ENCODE results near the gene NCAM1.
"Not testable (repeated sequence)": the region's sequence is repeated elsewhere in the genome, so short reads cannot be mapped to it uniquely, and the experiment has no call there.

Gene NCAM1

DNA sequence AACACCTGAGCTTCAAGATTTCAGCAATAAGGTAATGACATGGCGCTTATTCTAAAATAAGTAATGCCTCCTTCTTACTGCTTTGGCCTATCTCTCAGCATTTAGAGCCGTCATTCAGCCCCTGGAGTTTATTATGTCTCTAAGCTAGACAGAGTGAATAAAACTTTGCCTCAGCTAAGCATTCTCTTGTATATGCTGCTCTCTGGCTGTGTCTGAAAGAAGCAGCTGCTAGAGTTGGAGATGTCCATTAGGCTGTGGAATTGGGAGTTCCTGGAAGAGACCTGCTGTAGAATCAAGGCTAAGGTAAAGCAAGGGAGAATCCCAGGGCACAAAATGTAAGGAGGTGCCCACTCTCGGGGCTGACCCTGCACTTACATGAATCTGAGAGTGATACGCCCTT lies 317.7 kb downstream of the NCAM1 start:
- no peak for DNase-seq (ENCODE audit: low spot score)

DNA sequence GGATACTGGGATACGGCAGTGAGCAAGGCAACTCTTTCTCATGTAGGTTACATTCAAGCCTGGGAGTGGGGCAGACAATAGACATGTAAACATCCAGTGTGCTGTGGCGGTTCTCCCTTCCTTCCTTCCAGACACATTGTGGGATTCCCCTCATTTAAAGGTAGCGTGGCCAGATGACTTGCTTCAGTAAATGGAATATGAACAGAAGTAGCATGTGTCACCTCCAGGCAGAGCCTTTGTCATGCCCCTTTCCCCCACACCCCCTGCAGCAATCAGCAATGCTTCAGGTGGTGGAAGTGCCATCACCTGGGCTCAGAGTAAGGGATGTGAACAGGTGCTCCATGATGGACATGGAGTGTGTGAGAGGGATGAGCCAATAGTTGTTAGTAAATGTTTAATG lies 318.4 kb downstream of the NCAM1 start:
- DNase-seq (ENCODE audit: low spot score), result no peak

DNA sequence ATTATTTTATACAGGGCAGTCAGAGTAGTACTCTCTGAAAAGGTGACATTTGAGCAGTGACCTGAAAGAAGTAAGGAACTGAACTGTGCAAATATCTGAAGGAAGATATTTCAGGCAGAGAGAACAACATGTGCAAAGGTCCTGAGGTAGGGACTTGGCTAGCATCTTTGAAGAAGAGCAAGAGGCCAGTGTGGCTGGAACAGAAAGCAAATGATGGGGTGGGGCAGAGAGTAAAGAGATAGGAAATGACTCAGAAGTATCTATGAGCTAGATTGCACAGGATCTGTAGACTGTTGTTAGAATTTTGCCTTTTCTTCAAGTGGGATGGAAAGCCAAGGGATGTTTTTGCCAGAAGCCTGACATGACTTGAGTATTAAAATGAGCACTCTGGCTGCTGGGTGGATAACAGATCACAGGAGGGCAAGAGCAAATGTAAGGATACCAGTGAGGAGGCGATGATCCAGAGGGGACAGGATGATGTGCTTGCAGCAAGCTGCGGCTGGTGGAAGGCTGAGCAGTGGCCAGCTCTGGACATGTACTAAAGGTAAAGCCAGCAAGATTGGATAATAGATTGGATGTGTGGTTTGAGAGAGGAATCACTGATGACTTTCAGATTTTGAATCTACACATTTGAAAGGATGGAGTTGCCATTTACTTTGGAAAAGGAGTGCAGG lies 320.0 kb downstream of the NCAM1 start:
- no peak for DNase-seq (ENCODE audit: low spot score)

DNA sequence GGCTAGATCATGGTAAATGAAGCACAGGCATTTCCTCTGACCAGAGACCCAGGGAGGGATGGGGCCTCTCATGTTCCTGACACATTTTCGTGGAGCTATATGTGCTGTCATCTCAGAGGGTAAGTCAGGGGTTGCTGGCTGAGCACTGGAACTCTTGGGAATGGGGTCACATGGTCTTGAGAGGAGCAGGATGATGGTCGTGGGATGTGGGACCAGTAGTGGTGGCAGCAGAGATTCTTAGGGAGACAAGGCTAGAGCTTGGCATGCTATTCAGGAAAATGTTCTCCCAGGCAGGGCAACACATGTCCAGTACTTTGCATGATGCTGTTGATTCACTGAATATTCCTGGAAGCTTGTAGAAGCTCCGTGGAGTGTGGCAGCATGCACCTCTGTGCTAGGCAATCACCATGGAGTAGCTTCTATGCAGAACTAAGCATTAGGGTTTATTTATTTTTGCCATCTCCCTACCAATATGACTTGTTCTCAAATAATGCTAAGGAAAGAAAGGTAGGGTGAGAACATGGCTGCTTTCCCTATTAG lies 321.7 kb downstream of the NCAM1 start:
- no peak for DNase-seq (ENCODE audit: low spot score)

DNA sequence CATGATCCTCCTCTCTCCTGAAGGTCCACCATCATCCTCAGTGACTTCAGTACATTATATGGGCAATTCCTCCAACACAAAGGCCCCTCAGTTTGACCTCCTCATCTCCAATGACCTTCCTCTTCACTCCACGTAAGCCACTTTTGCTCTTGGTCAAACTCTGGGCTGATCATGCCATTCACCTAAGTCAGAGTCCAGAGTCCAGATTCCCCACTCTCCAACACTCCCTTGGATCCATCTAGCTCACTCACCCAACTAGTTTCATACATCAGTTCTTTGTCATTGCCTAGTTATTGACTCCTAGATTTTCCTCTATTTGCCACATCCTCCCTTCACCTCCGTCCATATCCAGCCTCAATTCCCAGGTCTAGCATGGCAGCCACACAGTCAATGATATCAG lies 322.7 kb downstream of the NCAM1 start:
- DNase-seq (ENCODE audit: low spot score), result no peak

DNA sequence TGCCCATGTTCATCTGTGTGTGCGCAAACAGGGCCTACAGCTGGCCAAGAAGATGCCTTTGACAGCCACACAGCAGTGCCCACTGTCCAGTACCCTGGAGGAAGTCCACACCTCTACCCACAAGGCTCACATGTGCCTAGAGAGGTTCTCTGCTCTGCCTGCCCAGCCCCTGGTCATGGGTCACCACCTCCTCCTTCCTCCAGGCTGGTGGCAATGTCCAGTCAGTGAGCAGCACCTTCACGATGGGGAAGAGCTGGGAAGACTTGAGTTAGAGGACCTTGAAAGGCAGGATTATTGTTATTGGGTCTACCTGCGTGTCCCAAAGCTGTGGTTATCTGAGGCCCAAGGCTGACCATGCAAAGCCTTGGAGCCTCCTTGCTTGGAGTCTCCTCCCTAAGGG lies 324.8 kb downstream of the NCAM1 start:
- no peak for DNase-seq (ENCODE audit: low spot score)

DNA sequence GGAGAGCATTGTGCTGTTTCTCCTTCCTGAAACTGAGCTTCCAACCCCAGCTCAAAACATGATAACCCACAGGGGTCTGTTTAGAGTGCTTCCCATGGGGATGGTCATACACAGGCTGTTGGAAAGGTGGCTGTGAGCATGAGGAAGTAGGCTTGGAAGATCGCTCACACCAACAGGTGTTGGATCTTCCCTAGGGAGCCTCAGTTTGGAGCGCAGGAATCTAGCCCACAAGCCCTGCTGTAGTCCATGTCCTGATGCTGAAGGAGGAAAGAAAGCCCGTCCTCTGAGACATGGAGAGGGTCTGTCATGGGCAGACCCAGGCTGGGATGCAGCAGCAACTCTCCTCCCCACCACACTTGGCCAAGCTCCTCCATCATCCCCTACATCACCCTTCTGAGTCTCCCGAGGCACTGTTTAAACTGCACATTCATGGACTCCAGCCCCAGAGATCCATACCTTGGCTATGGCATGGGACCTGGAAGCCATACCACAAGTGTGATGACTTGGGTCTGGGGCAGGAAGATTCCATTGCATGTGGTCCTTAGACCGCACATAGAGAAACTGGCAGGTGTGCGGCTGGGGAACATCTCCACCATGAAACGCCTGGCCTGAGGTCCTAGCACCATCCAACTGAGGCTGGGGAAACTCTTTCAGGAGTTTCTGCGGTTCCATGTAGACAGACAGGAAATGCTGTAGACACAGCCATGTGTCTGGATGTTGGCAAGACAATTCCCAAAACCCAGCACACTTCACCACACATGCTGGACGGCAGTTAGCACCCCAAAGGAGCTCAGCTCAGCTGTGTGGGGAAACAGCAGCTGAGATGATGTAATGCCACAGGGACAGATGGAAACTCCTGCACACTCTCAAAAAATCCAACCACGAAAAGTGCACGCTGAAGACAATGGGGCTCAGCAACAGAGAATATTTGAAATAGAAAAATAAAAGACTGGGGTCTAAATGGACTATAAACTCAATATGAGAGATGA lies 325.6 kb downstream of the NCAM1 start:
- DNase-seq (ENCODE audit: low spot score), result no peak

DNA sequence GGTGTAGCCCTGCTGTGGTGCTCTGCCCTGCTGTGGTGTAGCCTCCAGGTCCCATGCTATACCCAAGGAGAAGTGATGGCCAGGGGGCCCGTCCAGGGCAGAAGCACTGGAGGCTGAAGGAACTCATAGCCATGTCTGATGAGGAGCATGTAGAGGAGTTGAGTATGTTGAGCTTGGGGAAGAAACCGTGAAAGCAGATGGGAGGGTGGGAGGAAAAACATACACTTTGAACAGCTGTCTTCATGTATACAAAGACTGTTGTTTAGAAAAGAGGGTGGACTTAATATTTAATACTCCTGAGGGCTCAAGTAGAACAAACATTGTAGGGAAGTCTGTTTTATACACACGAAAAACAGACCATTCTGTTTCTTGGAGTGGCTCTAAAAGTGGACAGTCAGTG lies 326.6 kb downstream of the NCAM1 start:
- DNase-seq (ENCODE audit: low spot score), result no peak

DNA sequence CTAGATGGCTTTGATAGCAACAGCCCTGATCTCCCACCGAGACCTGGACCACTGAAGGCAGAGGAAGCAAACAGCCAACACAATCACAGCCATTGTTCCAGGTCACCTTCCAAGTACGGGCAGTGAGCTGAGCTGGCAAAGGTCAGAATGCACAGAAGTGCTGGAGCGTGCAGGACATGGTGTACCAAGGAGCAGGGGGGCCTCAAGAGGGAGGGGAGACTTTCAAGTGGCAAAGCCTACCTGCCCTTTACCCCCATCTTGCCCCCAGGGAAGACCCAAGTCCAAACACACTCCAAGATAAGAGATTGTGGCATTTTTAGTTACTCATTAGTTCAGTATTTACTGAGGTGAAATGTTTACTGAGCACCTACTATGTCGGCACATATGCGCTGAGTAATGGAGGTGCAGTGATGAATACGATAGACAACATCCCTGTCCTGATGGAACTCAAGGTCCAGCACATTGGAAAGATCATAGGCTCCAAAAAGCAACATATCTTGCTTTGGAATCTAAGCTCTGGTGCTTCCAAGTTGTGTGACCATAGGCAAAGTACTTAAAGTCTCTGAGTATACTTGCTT lies 327.2 kb downstream of the NCAM1 start:
- DNase-seq (ENCODE audit: low spot score), result no peak

DNA sequence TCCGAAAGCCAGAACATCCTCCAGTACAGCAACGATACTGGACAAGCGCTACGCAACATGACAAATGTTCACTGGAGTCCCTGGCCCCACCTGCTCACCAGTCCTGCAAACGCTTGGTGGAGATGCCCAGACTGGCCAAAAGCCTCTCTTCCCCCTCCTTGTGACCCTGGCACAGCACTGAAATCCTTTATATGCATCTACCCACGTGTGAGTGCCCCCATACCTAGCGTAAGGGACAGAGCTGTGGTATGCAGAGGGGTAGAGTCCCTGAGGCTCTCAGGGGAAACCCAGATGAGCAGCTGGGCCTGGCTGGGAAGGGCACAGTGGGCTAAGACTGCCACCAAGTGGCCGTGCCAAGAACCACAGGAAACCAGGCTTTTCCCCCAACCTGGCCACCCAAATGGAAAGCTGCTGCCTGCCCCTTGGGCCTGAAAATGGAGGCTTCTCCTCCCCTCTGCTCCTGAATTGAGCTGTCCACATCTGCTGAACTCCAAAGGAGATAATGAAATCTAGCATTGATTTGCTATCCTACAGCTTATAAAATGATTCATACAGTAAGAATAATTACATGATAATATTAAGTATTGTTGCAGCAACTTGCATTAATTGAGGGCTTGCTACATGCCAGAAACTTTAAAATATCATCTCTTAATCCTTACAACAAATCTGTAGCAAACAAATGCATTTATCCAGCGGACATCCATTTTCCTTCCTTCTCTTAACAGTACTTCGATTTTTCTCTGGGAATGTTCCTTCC lies 328.4 kb downstream of the NCAM1 start:
- peak; percentile 82 for DNase-seq (ENCODE audit: low spot score)

DNA sequence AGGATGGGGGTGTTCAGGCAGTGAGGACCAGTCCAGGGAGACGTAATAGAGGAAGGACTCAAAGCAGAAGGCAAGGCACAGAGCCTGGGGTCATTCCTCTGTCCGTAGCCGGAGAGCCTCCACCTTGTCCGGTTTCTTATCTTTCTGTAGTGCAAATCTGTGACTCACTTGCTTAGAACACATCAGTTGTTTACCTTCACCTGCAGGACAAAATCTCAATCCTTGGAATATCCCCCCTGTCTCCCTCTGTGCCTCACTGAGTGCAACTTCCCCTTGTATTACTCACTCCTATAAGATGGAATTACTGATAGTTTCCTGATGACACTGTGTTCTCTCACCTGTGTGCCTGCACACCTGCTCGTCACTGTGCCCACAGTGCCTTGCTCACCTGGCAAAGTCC lies 332.7 kb downstream of the NCAM1 start:
- DNase-seq (ENCODE audit: low spot score), result no peak

DNA sequence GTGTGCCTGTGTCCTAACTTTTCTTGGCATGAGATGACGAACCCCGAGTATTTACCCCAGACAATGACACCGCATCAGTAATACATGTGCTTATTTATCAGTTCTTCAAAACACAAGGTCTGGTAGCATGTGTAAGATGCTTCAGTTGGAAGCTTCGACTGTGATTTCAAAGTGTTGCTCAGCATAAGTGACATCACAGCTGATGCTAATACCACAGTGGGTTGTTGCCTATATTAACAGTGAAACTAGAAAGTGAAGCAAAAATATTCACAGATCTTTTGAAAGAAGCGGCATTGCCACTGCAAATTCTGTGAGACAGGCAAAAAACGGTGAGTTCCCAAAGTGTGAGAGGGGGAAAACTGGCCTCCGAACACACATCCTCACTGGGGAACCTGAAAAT lies 334.8 kb downstream of the NCAM1 start:
- no peak for DNase-seq (ENCODE audit: low spot score)

DNA sequence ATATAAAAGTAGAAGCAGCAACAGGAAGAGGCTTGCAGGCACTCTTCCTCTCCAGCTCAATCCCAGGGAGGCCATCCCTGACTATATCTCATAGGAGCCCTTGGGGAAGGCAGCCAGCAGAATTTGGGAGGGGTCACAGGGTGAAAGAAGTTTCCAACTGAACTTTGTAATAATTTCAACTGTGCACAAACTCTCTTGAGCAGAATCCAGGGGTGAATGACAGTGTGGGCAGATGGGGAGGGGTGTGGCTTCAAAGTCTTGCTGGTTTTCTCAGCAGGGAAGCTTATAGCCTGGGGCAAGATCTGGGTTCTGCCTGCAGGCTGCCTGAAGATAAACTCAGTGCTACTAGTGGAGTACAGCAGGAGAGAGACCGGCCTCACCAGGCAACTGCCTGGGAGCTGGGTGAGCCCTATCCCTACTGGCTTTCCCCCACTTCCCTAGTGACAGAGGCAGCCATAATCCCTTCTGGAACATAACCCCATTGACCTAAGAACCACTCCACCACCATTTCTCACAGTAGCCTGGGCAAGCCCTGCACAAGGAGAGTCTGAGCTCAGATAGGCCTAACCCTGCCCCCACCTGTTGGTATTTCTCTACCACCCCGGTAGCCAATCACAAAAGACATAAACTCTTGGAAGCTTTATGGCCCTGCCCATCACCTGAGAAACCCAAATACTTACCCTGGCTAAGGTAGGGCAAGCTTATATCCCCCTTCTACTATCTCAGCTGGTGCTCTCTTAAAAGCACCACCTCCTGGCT lies 335.4 kb downstream of the NCAM1 start:
- DNase-seq (ENCODE audit: low spot score), result no peak

DNA sequence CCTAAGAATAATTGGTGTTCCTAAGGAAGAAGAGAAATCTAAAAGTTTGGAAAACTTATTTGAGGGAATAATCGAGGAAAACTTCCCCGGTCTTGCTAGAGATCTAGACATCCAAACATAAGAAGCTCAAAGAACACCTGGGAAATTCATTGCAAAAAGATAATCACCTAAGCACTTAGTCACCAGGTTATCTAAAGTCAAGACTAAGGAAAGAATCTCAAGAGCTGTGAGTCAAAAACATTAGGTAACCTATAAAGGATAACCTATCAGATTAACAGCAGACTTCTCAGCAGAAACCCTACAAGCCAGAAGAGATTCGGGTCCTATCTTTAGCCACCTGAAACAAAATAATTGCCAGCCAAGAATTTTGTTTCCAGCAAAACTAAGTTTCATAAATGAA lies 337.3 kb downstream of the NCAM1 start:
- not testable (repeated sequence) for DNase-seq (ENCODE audit: low spot score)

DNA sequence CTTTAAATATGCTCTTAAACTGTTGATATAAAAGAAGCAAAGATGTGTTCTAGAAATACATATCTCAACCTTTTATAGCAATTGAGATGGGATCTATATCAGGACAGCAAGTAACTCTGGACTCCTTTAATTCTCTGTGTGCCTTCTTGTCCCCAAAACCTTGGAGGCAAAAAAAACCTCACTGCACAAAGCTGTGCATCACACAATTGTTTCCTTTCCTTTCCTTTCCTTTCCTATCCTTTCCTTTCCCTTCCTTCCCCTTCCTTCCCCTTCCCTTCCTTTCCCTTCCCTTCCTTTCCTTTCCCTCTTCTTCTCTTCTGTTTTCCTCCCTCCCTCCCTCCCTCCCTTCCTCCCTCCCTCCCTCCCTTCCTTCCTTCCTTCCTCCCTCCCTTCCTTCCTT lies 343.7 kb downstream of the NCAM1 start:
- DNase-seq (ENCODE audit: low spot score), result no peak

DNA sequence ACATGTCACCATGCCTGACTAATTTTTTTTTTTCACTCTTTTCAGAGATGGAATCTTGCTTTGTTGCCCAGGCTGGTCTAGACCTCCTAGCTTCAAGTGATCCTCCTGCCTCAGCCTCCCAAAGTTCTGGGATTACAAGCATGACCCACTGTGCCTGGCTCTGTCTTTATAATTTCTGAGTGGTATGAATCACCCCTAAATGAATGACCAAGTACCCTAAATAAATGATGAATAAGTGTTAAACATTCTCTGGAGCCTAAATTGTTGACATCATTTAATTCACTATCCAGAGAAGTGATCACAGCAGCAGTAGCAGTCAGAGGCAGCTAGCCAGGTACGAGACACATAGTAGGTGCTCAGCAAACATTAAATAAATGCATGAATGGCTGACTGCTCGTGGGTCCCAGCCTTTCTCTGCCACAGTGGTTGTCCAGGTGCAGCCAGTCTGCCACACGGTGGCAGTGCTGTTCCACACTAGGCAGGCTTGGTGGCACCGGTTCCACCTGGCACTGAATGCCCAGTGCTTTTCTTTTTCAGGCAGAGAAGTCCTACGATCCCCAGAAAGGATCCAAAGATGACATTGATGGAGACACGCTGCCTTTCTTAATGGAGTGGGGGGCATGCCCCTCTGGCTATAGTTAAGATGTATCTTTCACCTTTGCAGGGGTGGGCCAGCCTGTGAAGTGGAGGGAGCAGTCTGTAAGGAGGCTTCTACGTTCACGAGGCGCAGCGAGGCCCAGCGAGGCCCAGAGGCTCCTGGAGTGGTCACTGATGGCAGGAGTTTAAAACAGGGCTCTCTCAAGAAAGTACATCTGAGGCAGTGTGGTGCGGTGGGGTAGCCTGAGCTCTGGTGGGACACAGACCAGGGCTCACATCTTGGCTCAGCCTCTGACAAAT lies 344.5 kb downstream of the NCAM1 start:
- peak; percentile 79 for DNase-seq (ENCODE audit: low spot score)

DNA sequence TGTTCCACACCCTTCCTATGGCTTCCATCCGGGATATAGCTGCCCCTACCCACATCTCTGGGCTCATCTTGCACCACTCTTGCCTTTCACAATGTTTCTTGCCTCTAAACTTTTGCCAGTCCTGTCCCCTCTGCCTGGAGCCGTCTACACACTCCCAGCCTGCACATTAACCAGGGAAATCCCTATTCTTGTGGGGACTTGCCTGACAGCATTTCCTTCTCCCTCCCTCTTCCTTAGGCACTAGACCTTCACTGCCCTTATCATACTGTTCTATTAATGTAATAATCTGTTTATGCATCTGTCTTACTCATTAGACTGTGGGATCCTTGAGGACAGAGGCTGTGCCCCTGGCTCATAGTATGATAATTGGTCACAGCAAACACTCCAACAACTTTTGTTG lies 347.4 kb downstream of the NCAM1 start:
- no peak for DNase-seq (ENCODE audit: low spot score)

DNA sequence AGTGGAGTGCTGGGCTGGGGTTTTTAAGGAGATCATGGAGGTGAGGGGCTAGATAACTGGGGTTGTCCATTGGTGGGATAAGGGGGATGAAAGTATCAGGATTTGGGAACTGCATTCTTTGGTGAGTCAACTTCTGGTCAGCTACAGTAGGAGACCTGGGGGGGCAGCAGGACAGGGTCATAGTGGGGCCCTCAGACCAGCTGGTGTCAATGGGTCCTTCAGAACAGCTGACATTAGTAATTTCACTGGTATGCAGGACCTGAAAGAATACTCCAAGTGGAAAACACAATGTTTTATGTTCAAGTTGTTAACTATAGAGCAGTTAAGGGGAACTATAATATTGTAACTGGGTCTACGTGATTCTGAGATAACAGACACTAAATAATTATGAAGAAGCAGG lies 350.3 kb downstream of the NCAM1 start:
- no peak for DNase-seq (ENCODE audit: low spot score)

DNA sequence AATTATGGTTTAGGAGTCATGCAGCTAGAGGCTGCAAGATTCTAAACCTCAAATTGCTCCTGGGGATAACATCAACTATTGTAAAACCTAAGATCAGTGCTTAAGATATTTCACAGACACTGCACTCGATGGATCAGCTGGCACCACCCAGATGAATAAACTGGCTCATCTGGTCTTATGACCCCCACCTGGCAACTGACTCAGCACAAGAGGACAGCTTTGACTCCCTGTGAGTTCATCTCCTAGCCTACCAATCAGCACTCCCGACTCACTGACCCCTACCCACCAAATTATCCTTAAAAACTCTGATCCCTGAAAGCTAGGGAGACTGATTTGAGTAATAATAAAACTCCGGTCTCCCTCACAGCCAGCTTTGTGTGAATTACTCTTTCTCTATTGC lies 352.4 kb downstream of the NCAM1 start:
- no peak for DNase-seq (ENCODE audit: low spot score)

DNA sequence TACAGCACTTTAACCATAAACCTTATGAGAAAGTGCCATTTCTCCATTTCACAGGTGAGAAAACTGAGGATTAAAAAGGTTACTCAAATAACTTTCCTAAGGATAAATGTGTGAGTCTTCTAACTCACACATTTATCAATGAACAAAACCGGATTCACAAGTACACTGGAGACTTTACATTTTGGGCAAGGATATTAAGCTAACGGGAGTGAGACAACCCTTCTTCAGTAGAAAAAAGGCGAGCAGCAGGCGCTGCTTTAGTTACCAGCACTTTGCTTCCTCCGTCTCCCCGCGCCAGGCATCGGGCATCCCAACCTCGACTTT lies 352.8 kb downstream of the NCAM1 start:
- no peak for DNase-seq (ENCODE audit: low spot score)
